ENCODE data around the gene CHADL.

CHADL gene

GRCh38 chr22:41193829-41194228, 46.9 kb downstream of the CHADL start:
- CTCF ChIA-PET, result no interaction called here
- no peak for TF ChIP-seq ZNF48 (tag by site-specific recombination; IDR thresholded peaks at IDR 0.05)
- no peak for TF ChIP-seq ZNF76 (tag by site-specific recombination; IDR thresholded peaks at IDR 0.05; ENCODE audit: borderline replicate concordance, low read depth)
- TF ChIP-seq ZNF513 (tag by site-specific recombination; IDR thresholded peaks at IDR 0.05), result peak; percentile 98
- no peak for TF ChIP-seq ZNF426 (tag by site-specific recombination; IDR thresholded peaks at IDR 0.05)
- POLR2A ChIA-PET, result interaction anchor here (0.6 kb wide), 1 partner anchor 31 kb away, joined by 6 read pairs; no protein-coding TSS in a partner anchor
- H3K4me1 ChIP-seq (ENCODE audit: control insufficient read depth, insufficient read depth, low read length), result 0 out of 2 replicates have a peak, but pooled peaks cover 2% of the 10 kb centered on the region
- no peak overlapping the region for H3K27ac ChIP-seq (ENCODE audit: extremely low read depth, low read depth, low read length)
- no peaks in the 10 kb centered on the region for H3K9me3 ChIP-seq (ENCODE audit: control insufficient read depth, insufficient read depth, low read depth, low read length)
- no peak overlapping the region for H3K4me3 ChIP-seq (ENCODE audit: low read depth, low read length)
- no peaks in the 10 kb centered on the region; a peak in 1 of 3 replicates for H3K36me3 ChIP-seq (ENCODE audit: control insufficient read depth in 2 of 2, insufficient read depth in 1 of 2, low read length in 2 of 2)

GRCh38 chr22:41191467-41191866, 49.3 kb downstream of the CHADL start:
- Histone ChIP-seq H3K27ac (ENCODE audit: extremely low read depth, low read depth, low read length) (no peak overlapping the region), H3K4me3 (ENCODE audit: low read depth, low read length) (no peak overlapping the region), H3K9me3 (ENCODE audit: control insufficient read depth, insufficient read depth, low read depth, low read length) (no peaks in the 10 kb centered on the region), H3K4me1 (ENCODE audit: control insufficient read depth, insufficient read depth, low read length) (no peaks in the 10 kb centered on the region), H3K36me3 (ENCODE audit: control insufficient read depth in 2 of 2, insufficient read depth in 1 of 2, low read length in 2 of 2) (no peaks in the 10 kb centered on the region; a peak in 1 of 3 replicates)
- ChIA-PET POLR2A (interaction anchor here (0.9 kb wide), 1 partner anchor 10 kb away, joined by 6 read pairs; no protein-coding TSS in a partner anchor), CTCF (interaction anchor here (0.6 to 1.0 kb wide), 2 partner anchors 269 to 343 kb away, joined by 4 read pairs; no protein-coding TSS in a partner anchor)
- no peak for TF ChIP-seq ZNF16 (tag by site-specific recombination; IDR thresholded peaks at IDR 0.05; ENCODE audit: low read depth)
- TF ChIP-seq SP2 (tag by site-specific recombination; IDR thresholded peaks at IDR 0.05), result no peak
- no peak for TF ChIP-seq ZNF76 (tag by site-specific recombination; IDR thresholded peaks at IDR 0.05; ENCODE audit: borderline replicate concordance, low read depth)
- no peak for TF ChIP-seq ZNF211 (tag by site-specific recombination; IDR thresholded peaks at IDR 0.05; ENCODE audit: low read depth)
- TF ChIP-seq REST (tag by site-specific recombination; IDR thresholded peaks at IDR 0.05), result no peak
- no peak for TF ChIP-seq ZNF311 (tag by site-specific recombination; IDR thresholded peaks at IDR 0.05; ENCODE audit: borderline replicate concordance)
- TF ChIP-seq ZSCAN4 (tag by site-specific recombination; IDR thresholded peaks at IDR 0.05), result no peak
- no peak for TF ChIP-seq ZNF239 (tag by site-specific recombination; IDR thresholded peaks at IDR 0.05)
- TF ChIP-seq CTCF (tag by site-specific recombination; IDR thresholded peaks at IDR 0.05), result no peak
- TF ChIP-seq ZNF530 (tag by site-specific recombination; IDR thresholded peaks at IDR 0.05; ENCODE audit: low read depth), result no peak

Measured in HEK293 (cell line).